WTC11 (cell line): Measurements from ENCODE around the gene VAV2. TPM values are rescaled to one million over a fixed set of nuclear protein-coding genes. Genes with fewer than 3 reads are reported as not detected.
A peak's percentile ranks its signal among the peaks of the same experiment; 100 is the strongest.

Source experiments
- ATAC-seq: fragments of 200-7000 bp; cut with Tn5 transposase; 2 replicates; pipeline ENCODE4 v1.10.0; 2021; ENCODE audit warnings: mild to moderate bottlenecking, moderate library complexity
- CTCF ChIA-PET: fragments of 300-600 bp; sonication (Branson Sonifier 250); formaldehyde crosslinking; loops from one replicate; lab custom pipeline; 2021; ENCODE audit warnings: antibody characterized with exemption; lab: Charles Lee
- POLR2A ChIA-PET: fragments of 350-600 bp; sonication (Branson Sonifier 250); formaldehyde crosslinking; loops from one replicate; lab custom pipeline; 2021; ENCODE audit warnings: antibody characterized with exemption; lab: Charles Lee
- DNase-seq: peaks from one replicate; pipeline ENCODE4 v3.0.0; 2021; ENCODE audit warnings: low spot score
- H3K27ac Mint-ChIP-seq: 2 replicates; pipeline ENCODE4 v1.8.0; 2021; ENCODE audit warnings: mixed read lengths
- H3K27me3 Mint-ChIP-seq: 2 replicates; pipeline ENCODE4 v1.8.0; 2021; ENCODE audit warnings: low read depth, mild to moderate bottlenecking, moderate library complexity, mixed read lengths
- H3K36me3 Mint-ChIP-seq: 2 replicates; pipeline ENCODE4 v1.8.0; 2021; ENCODE audit warnings: mixed read lengths
- H3K4me1 Mint-ChIP-seq: 2 replicates; pipeline ENCODE4 v1.8.0; 2022; ENCODE audit warnings: mixed read lengths
- H3K4me3 Mint-ChIP-seq: 2 replicates; pipeline ENCODE4 v1.8.0; 2021; ENCODE audit warnings: mild to moderate bottlenecking, moderate library complexity, mixed read lengths
- H3K9me3 Mint-ChIP-seq: 2 replicates; pipeline ENCODE4 v1.8.0; 2021; ENCODE audit warnings: mixed read lengths
- CBFB ChIP-seq: sonication (generic); formaldehyde crosslinking; IDR thresholded peaks from 2 replicates; pipeline ENCODE4 v1.8.1; 2022; ENCODE audit warnings: mild to moderate bottlenecking, low read depth, missing genetic modification reagents
- CREB1 ChIP-seq: sonication (generic); formaldehyde crosslinking; IDR thresholded peaks from 2 replicates; pipeline ENCODE4 v1.8.0; 2023; ENCODE audit warnings: mild to moderate bottlenecking, missing genetic modification reagents
- CREM ChIP-seq: sonication (generic); formaldehyde crosslinking; IDR thresholded peaks from 2 replicates; pipeline ENCODE4 v1.8.1; 2022; ENCODE audit warnings: mild to moderate bottlenecking, missing genetic modification reagents, moderate library complexity
- FOXJ3 ChIP-seq: sonication (generic); formaldehyde crosslinking; IDR thresholded peaks from 2 replicates; pipeline ENCODE4 v1.9.0; 2021; ENCODE audit warnings: missing genetic modification reagents, mild to moderate bottlenecking, borderline replicate concordance
- FOXK1 ChIP-seq: sonication (generic); formaldehyde crosslinking; IDR thresholded peaks from 2 replicates; pipeline ENCODE4 v1.8.0; 2022; ENCODE audit warnings: mild to moderate bottlenecking, moderate library complexity, missing genetic modification reagents
- GABPB1 ChIP-seq: sonication (generic); formaldehyde crosslinking; IDR thresholded peaks from 2 replicates; pipeline ENCODE4 v1.8.1; 2023; ENCODE audit warnings: mild to moderate bottlenecking, missing genetic modification reagents
- GRHL2 ChIP-seq: fragments of 250-450 bp; sonication (Bioruptor Pico); IDR thresholded peaks from 2 replicates; pipeline ENCODE4 v1.8.0; 2022; ENCODE audit warnings: mild to moderate bottlenecking, moderate library complexity; ENCODE audit not compliant: insufficient replicate concordance, severe bottlenecking
- HMGA2 ChIP-seq: fragments of 250-450 bp; sonication (Bioruptor Pico); IDR thresholded peaks from 2 replicates; pipeline ENCODE4 v1.4.0; 2021; ENCODE audit warnings: mild to moderate bottlenecking, moderate library complexity
- MLX ChIP-seq: sonication (generic); formaldehyde crosslinking; IDR thresholded peaks from 2 replicates; pipeline ENCODE4 v1.8.1; 2023; ENCODE audit warnings: mild to moderate bottlenecking, missing genetic modification reagents, moderate library complexity
- OVOL2 ChIP-seq: fragments of 250-450 bp; sonication (Bioruptor Pico); IDR thresholded peaks from 2 replicates; pipeline ENCODE4 v1.9.0; 2021; ENCODE audit warnings: mild to moderate bottlenecking, borderline replicate concordance
- SMAD3 ChIP-seq: sonication (generic); formaldehyde crosslinking; IDR thresholded peaks from 2 replicates; pipeline ENCODE4 v1.8.0; 2022; ENCODE audit warnings: missing genetic modification reagents, mild to moderate bottlenecking, borderline replicate concordance
- SOX15 ChIP-seq: fragments of 250-450 bp; sonication (Bioruptor Pico); IDR thresholded peaks from 2 replicates; pipeline ENCODE4 v1.9.0; 2021; ENCODE audit warnings: mild to moderate bottlenecking
- SP1 ChIP-seq: sonication (generic); formaldehyde crosslinking; conservative IDR thresholded peaks from 2 replicates; pipeline ENCODE4 v1.8.1; 2022; ENCODE audit warnings: missing genetic modification reagents
- TEAD4 ChIP-seq: sonication (generic); formaldehyde crosslinking; IDR thresholded peaks from 2 replicates; pipeline ENCODE4 v1.8.0; 2022; ENCODE audit warnings: mild to moderate bottlenecking, missing genetic modification reagents
- TP53 ChIP-seq: sonication (generic); formaldehyde crosslinking; IDR thresholded peaks from 2 replicates; pipeline ENCODE4 v1.8.1; 2023; ENCODE audit warnings: mild to moderate bottlenecking, missing genetic modification reagents
- ZBTB21 ChIP-seq: sonication (generic); formaldehyde crosslinking; IDR thresholded peaks from 2 replicates; pipeline ENCODE4 v1.8.1; 2023; ENCODE audit warnings: mild to moderate bottlenecking, missing genetic modification reagents, borderline replicate concordance
- ZNF219 ChIP-seq: sonication (generic); formaldehyde crosslinking; IDR thresholded peaks from 2 replicates; pipeline ENCODE4 v1.8.0; 2023; ENCODE audit warnings: missing genetic modification reagents, mild to moderate bottlenecking, borderline replicate concordance
- ZNF416 ChIP-seq: fragments of 250-450 bp; sonication (Bioruptor Pico); IDR thresholded peaks from 2 replicates; pipeline ENCODE4 v1.9.0; 2021; ENCODE audit warnings: mild to moderate bottlenecking, inconsistent platforms
- ZNF423 ChIP-seq: fragments of 250-450 bp; sonication (Bioruptor Pico); IDR thresholded peaks from 2 replicates; pipeline ENCODE4 v2.1.2; 2022; ENCODE audit warnings: mild to moderate bottlenecking, moderate library complexity
- ZNF512 ChIP-seq: sonication (generic); formaldehyde crosslinking; IDR thresholded peaks from 2 replicates; pipeline ENCODE4 v1.8.1; 2022; ENCODE audit warnings: missing genetic modification reagents, borderline replicate concordance
- total RNA-seq: library from RNA; stranded (reverse); gene quantifications from 3 replicates; pipeline ENCODE4 v1.2.3, GENCODE V29; 2021
- TF ChIP-seq, protein P1 (sequence below): sonication (generic); formaldehyde crosslinking; IDR thresholded peaks from 2 replicates; pipeline ENCODE4 v1.8.0; 2022; ENCODE audit warnings: mild to moderate bottlenecking, missing genetic modification reagents
- TF ChIP-seq, protein P2 (sequence below): sonication (generic); formaldehyde crosslinking; conservative IDR thresholded peaks from 2 replicates; pipeline ENCODE4 v1.8.1; 2023; ENCODE audit warnings: mild to moderate bottlenecking, low read depth, missing genetic modification reagents, moderate library complexity
- TF ChIP-seq, protein P3 (sequence below): sonication (generic); formaldehyde crosslinking; IDR thresholded peaks from 2 replicates; pipeline ENCODE4 v1.8.1; 2023; ENCODE audit warnings: mild to moderate bottlenecking, missing genetic modification reagents, moderate library complexity
- TF ChIP-seq, protein P4 (sequence below): fragments of 250-450 bp; sonication (Bioruptor Pico); IDR thresholded peaks from 2 replicates; pipeline ENCODE4 v2.1.2; 2022; ENCODE audit warnings: mild to moderate bottlenecking, moderate library complexity

The VAV2 gene
- total RNA-seq, 1 experiment from 2014 or later: 39.7 TPM

GRCh38 chr9:133945977-133946753 is 46.0 kb downstream of the VAV2 start (continued):
- TF ChIP-seq, protein P1, sequence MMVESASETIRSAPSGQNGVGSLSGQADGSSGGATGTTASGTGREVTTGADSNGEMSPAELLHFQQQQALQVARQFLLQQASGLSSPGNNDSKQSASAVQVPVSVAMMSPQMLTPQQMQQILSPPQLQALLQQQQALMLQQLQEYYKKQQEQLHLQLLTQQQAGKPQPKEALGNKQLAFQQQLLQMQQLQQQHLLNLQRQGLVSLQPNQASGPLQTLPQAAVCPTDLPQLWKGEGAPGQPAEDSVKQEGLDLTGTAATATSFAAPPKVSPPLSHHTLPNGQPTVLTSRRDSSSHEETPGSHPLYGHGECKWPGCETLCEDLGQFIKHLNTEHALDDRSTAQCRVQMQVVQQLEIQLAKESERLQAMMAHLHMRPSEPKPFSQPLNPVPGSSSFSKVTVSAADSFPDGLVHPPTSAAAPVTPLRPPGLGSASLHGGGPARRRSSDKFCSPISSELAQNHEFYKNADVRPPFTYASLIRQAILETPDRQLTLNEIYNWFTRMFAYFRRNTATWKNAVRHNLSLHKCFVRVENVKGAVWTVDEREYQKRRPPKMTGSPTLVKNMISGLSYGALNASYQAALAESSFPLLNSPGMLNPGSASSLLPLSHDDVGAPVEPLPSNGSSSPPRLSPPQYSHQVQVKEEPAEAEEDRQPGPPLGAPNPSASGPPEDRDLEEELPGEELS (CRISPR knock-in tag): no peak
- TF ChIP-seq SMAD3 (CRISPR knock-in tag) (no peak), TEAD4 (no peak)

- 0 out of 2 replicates have a peak overlapping the region, but pooled peaks have one; percentile 49 for H3K27ac Mint-ChIP-seq
- H3K27me3 Mint-ChIP-seq: no peaks in the 10 kb centered on the region
Observed at GRCh38 chr9:133945314-133945975, 46.7 kb downstream of the VAV2 start.

GRCh38 chr9:133944746-133945135 is 47.4 kb downstream of the VAV2 start:
- no peaks in the 10 kb centered on the region for H3K27me3 Mint-ChIP-seq
- 0 out of 2 replicates have a peak overlapping the region, but pooled peaks have one; percentile 12 for H3K27ac Mint-ChIP-seq
- ATAC-seq (no peak), DNase-seq (no peak)
- POLR2A ChIA-PET: no interaction called here
- TF ChIP-seq ZNF416 (CRISPR knock-in tag): no peak
- no peak for TF ChIP-seq FOXJ3
- no peak for TF ChIP-seq SMAD3 (CRISPR knock-in tag)
- no peak for TF ChIP-seq ZBTB21 (CRISPR knock-in tag)
- no peak for TF ChIP-seq TEAD4
- TF ChIP-seq CREB1 (CRISPR knock-in tag): no peak
- TF ChIP-seq ZNF512 (CRISPR knock-in tag): no peak
- TF ChIP-seq, protein P2, sequence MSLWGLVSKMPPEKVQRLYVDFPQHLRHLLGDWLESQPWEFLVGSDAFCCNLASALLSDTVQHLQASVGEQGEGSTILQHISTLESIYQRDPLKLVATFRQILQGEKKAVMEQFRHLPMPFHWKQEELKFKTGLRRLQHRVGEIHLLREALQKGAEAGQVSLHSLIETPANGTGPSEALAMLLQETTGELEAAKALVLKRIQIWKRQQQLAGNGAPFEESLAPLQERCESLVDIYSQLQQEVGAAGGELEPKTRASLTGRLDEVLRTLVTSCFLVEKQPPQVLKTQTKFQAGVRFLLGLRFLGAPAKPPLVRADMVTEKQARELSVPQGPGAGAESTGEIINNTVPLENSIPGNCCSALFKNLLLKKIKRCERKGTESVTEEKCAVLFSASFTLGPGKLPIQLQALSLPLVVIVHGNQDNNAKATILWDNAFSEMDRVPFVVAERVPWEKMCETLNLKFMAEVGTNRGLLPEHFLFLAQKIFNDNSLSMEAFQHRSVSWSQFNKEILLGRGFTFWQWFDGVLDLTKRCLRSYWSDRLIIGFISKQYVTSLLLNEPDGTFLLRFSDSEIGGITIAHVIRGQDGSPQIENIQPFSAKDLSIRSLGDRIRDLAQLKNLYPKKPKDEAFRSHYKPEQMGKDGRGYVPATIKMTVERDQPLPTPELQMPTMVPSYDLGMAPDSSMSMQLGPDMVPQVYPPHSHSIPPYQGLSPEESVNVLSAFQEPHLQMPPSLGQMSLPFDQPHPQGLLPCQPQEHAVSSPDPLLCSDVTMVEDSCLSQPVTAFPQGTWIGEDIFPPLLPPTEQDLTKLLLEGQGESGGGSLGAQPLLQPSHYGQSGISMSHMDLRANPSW (CRISPR knock-in tag): no peak
- TF ChIP-seq SOX15 (CRISPR knock-in tag): no peak
- TF ChIP-seq MLX (CRISPR knock-in tag): no peak
- no peak for TF ChIP-seq GRHL2 (CRISPR knock-in tag)
- TF ChIP-seq GABPB1 (CRISPR knock-in tag): no peak
- no peak for TF ChIP-seq FOXK1
- no peak for TF ChIP-seq SP1 (CRISPR knock-in tag)
- no peak for TF ChIP-seq ZNF423 (CRISPR knock-in tag)
- no peak for TF ChIP-seq CBFB (CRISPR knock-in tag)
- peaks cover 17% of the 10 kb centered on the region for H3K4me1 Mint-ChIP-seq
- no peak overlapping the region for H3K4me3 Mint-ChIP-seq
- CTCF ChIA-PET: interaction anchor here (0.8 to 1.1 kb wide), 2 partner anchors 9 to 11 kb away, joined by 3 read pairs; no protein-coding TSS in a partner anchor
- H3K9me3 Mint-ChIP-seq: no peaks in the 10 kb centered on the region
- H3K36me3 Mint-ChIP-seq: no peaks in the 10 kb centered on the region

More at GRCh38 chr9:133945314-133945975, 46.7 kb downstream of the VAV2 start:
- no peak overlapping the region for H3K4me3 Mint-ChIP-seq
- POLR2A ChIA-PET: no interaction called here
- CTCF ChIA-PET: interaction anchor here (1.1 to 1.2 kb wide), 2 partner anchors 10 to 11 kb away, joined by 3 to 4 read pairs; no protein-coding TSS in a partner anchor
- no peaks in the 10 kb centered on the region for H3K9me3 Mint-ChIP-seq
- no peaks in the 10 kb centered on the region for H3K36me3 Mint-ChIP-seq
- peak; percentile 9 for DNase-seq
- peaks cover 13% of the 10 kb centered on the region for H3K4me1 Mint-ChIP-seq
- no peak for TF ChIP-seq CREM (CRISPR knock-in tag)
- TF ChIP-seq GRHL2 (CRISPR knock-in tag): no peak
- TF ChIP-seq, protein P3, sequence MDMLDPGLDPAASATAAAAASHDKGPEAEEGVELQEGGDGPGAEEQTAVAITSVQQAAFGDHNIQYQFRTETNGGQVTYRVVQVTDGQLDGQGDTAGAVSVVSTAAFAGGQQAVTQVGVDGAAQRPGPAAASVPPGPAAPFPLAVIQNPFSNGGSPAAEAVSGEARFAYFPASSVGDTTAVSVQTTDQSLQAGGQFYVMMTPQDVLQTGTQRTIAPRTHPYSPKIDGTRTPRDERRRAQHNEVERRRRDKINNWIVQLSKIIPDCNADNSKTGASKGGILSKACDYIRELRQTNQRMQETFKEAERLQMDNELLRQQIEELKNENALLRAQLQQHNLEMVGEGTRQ (CRISPR knock-in tag): no peak
- no peak for TF ChIP-seq TP53 (CRISPR knock-in tag)
- TF ChIP-seq OVOL2: no peak
- TF ChIP-seq ZNF219 (CRISPR knock-in tag): no peak
- no peak for TF ChIP-seq FOXK1
- TF ChIP-seq, protein P4, sequence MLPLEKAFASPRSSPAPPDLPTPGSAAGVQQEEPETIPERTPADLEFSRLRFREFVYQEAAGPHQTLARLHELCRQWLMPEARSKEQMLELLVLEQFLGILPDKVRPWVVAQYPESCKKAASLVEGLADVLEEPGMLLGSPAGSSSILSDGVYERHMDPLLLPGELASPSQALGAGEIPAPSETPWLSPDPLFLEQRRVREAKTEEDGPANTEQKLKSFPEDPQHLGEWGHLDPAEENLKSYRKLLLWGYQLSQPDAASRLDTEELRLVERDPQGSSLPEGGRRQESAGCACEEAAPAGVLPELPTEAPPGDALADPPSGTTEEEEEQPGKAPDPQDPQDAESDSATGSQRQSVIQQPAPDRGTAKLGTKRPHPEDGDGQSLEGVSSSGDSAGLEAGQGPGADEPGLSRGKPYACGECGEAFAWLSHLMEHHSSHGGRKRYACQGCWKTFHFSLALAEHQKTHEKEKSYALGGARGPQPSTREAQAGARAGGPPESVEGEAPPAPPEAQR (CRISPR knock-in tag): no peak
- no peak for TF ChIP-seq HMGA2 (CRISPR knock-in tag)
- TF ChIP-seq, all 79 proteins: peak for 0
- no peak for ATAC-seq
